ENCODE results near the gene BZW2.

Gene BZW2

DNA sequence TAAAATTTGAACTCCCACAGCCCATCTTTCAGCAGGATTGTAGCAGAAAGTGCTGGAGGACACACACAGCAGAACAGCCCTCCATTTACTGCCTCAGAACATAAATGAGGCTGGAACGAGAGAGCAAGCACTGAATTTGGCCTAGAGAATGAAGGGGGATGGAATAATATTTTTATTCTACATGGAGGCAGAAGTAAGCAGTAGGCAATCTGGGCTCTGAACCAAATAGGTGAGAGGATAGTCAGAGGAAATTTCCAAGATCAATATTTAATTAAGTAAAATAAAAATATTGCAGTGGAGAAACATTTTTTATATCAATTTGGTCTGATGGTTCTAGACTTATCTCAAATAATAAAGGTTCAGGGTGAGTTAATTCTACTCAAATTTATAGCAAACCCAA, 78.4 kb downstream of the BZW2 start:
- DNase-seq = no peak

- DNase-seq = no peak
Observed at GRCh38 chr7:16726189-16726588, 80.2 kb downstream of the BZW2 start.

DNA sequence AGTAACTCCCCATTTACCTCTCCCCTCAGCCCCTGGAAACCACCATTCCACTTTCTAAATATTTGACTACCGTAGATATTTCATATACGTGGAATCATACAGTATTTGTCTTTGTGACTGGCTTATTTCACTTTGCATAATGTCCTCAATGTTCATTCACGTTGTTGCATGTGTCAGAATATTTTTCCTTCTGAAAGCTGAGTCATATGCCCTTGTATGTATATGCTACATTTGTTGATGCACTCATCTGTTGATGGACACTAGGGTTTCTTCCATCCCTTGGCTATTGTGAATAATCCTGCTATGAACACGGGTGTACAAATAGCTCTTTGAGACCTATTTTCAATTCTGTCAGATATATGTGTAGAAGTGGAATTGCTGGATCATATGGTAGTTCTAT, 81.8 kb downstream of the BZW2 start:
- DNase-seq = no peak

DNA sequence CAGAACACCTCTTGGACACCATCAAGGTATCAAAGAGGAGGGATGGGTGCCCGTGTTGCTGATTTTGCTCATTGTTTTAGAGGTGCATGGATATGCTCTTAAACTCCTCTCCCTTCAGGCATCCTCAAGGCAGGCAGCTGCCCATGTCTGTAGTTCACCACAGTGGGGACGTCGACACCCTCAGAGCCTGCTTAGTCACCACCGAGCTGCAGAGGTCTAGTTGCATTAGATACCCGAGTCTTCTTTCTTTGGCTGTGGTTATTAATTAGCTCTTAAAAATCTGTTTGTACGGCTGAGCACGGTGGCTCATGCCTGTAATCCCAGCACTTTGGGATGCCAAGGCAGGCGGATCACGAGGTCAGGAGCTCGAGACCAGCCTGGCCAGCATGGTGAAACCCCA, 82.8 kb downstream of the BZW2 start:
- DNase-seq = no peak

GRCh38 chr7:16729541-16729940, 83.6 kb downstream of the BZW2 start:
- DNase-seq = no peak

- DNase-seq = no peak
Observed at GRCh38 chr7:16730937-16731336, 85.0 kb downstream of the BZW2 start.

DNA sequence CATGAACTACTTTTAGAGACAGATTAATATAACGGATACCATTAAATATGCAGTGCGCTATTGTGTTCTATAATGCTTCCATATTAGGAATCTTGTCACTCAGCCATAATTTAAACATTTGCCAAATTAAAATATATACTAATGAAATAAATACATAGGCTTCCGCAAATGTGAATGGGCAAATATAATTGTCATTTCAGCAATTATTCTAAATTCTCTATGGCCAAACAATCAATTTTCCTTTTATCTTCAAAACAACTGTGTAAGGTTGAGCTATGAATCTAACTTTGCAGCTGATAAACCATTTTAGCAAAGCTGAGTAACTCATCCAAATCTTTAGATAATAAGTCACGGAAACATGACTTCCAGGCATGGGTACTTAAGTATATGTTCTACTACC, 86.8 kb downstream of the BZW2 start:
- no peak for DNase-seq

DNA sequence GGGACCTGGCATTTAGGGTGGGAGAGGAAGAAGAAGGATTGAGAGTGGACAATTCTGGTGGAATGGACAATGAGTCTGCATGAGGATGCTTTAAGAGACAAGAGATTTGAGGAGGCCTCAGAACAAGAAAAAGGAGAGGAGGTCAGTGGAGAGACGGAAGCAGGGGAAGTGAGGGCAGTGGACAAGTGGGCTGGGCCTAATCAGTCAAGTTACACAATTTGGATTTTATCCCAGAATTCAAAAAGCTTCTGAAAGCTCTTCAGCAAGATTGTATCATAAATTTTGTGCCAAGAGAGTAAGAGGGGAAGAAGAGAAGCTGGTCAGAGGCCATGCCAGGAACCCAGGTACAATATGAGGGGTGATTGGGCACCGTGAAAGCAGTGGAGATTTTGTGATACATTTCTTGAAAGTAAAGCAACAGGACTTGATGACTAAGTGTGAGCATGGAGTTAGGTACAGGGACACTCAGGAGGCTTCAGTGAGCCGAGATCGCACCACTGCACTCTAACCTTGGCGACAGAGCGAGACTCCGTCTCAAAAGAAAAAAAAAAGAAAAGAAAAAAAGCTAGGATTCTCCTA, 88.3 kb downstream of the BZW2 start:
- no peak for DNase-seq

- DNase-seq = no peak
Observed at GRCh38 chr7:16735020-16735419, 89.0 kb downstream of the BZW2 start.

- DNase-seq = no peak
Observed at GRCh38 chr7:16738011-16738688, 92.2 kb downstream of the BZW2 start.

DNA sequence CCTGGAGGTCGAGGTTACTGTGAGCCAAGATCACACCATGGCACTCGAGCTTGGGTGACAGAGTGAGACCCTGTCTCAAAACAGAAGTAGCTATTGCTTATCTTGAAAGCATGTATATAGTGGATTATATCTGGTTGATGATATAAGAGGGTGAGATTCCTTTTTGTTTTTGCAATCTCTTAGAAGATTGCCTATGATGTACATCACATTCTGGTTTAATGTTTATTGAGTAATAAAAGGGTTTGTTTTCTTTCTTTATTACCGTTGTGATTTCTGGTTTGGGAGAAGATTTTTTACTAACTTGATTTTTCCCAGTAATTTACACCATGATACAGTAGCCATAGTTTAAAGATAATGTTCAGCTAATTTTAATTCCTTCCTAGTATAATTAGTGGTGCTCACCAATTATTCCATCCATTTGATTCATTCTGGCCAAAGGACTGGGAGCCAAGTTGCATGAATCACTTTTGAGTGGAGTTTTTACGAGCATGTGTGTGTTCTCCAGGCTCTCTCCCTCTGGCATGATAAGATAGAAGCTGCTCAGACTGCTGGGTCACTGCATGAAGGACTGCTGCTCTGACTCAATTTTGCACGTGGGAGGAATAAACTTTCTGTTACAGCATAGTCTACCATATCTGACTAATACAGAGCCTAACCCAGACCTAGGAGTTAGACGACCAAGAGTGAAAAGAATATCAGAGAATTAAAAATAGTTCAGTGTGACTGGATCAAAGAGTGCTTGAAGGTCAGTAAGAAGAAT, 94.1 kb downstream of the BZW2 start:
- DNase-seq = no peak

DNA sequence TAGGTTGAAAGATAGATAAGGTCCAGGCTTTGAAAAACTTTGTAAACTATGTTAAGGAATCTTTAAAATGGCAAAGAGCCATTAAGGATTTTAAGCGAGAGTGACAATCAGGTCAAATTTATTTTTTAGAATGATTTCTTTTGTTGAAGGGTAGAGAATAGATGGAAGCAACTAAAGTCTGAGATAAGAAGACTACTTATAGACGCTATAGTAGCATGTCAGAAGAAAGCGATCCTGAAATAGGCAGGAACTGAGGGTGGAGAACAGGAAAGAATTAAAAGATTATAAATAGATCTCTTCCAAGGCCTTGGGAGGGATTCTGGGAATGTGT, 94.6 kb downstream of the BZW2 start:
- no peak for DNase-seq

- no peak for DNase-seq
Observed at GRCh38 chr7:16740996-16741395, 95.0 kb downstream of the BZW2 start.

GRCh38 chr7:16741676-16742075, 95.7 kb downstream of the BZW2 start:
- no peak for DNase-seq

DNA sequence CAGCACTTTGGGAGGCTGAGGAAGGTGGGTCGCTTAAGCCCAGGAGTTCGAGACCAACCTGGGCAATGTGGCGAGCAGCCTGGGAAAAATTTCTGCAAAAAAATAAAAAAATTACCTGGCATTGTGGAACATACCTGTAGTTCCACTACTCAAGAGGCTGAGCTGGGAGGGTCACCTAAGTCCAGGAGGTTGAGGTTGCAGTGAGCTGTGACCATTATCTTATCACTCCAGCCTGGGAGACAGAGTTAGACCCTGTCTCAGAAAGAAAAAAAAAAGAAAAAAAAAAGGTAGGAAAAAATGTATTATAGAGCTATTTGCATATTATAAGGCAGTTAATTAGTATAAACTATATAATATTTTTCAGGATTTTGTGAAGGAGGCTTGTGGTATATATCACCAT, 96.6 kb downstream of the BZW2 start:
- DNase-seq = no peak

DNA sequence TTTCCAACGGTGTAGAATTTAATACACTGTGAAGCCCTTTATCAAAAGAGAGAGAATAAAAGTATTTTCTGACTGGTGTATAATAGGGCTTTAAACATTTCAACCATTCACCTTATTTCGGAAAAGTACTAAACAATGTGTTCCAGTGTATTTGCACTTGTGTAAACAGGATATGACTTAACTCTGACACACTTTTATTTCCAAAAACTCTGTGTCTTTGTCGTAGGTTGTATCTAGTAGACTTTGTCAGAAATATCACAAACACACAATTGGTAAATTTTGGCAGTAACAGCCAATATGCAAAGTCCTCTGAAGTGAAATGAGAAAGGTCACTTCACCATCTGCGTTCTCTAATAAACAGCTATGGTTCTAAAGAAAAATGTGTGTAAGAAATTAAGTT, 97.3 kb downstream of the BZW2 start:
- DNase-seq = no peak

DNA sequence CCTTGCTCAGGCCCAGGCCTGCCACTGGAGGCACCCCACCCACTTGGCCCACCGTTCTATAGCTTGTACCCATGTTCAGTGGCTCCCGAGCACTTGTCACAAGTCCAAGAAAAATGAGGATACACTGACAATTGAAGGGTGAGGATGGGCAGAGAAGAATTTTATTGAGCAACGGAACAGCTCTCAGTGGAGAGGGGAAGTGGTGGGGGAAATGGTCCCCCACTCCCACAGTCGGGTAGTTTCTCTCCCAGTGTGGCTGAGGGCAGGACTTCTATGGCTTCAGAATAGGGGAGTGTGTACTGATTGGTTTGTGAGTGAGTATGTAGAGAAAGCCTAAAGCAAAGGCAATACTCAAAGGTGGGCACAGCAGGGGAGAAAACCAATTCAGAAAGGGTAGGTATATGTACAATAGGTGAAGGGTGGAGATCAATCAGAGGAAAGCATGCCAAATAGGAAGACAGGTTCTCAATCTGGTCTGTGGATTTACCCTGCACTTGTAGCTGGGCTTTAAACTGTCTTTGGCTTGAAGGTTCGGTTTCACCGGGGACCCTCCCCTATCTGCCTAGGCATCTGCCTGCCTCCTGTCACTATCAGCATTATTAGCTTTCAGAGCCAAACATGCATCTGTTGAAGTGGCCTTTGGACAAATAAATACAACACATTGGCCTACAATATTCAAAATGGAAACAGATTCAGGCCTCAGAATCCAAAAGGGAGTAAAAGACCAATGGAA, 98.7 kb downstream of the BZW2 start:
- no peak for DNase-seq

GRCh38 chr7:16745645-16746044, 99.7 kb downstream of the BZW2 start:
- no peak for DNase-seq

DNA sequence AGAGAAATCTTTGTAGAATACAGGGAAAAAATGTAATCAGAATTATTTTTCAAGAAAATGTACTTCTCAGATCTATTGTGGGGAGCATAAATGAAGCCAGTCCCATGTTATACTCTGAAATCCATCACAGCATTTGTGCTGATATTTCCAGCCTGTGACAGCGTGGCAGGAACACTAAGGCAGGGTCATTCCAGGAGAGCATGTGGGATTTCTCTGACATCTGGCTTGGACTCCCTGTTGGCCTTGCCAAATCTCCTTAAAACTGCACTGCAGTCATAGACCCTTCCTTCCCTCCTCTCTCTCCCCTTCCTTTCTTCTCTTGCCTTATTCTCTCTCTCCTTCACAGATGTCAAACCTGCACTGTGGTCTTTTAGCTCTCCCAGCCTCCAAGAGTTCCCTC, 101.1 kb downstream of the BZW2 start:
- DNase-seq = no peak

GRCh38 chr7:16753102-16753931, 107.3 kb downstream of the BZW2 start, which contains the start of gene TSPAN13:
TSPAN13 (plus strand) TSS chr7:16753755; CDS start chr7:16753968, 213 bp downstream.
- peak; percentile 71 to 77 for DNase-seq

DNA sequence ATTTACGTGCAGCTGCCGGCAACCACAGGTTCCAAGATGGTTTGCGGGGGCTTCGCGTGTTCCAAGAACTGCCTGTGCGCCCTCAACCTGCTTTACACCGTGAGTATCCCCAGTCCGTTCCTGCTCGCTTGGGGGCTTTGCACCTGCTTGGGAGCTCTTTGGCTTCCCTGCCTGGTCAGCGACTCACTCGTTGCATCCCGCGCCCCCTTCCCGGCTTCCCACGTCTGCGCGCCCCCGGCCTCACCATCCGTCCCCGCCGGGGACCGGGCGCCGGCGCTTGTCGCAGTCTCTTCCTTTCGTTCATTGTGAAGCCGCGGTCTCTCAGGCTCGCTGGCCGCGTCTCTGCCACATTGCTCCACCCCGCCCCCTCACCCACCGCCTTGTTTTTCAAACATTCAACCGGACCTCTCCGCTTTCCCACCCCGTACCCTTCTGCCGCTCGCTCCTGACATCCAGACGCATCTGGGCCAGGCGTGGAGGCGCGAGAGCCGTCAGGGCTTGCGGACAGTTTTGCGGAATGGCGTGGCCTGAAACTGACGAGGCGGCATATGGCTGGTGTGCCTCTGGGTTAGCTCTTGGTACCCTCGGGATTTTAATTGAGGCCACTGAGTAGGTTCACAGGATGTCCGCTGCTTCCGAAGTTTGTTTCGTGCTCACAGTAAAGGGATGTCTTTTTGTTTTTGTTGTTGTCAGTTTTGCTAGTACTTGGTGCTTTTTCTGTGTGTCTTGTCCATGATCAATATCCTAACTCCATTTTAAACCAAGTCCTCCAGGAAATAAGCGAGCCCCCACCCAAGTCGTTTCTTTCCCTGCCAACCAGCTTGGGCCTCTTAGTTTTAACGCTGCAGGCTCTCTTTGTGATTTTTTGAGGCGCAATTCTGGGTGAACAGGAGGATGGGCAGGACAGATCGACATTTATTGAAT, 108.2 kb downstream of the BZW2 start:
- peak; percentile 18 to 26 for DNase-seq
